H9 (cell line): ENCODE data around the gene IST1. TPM values are rescaled to one million over a fixed set of nuclear protein-coding genes. Genes with fewer than 3 reads are reported as not detected.

Experiments used
- DNase-seq: peaks from one replicate; pipeline ENCODE4 v3.0.0-alpha.2; 2017
- H2AFZ ChIP-seq: one replicate; pipeline ENCODE4 v1.6.1; 2013; ENCODE audit warnings: mild to moderate bottlenecking, low read length, control low read depth, moderate library complexity
- H2AK5ac ChIP-seq: 2 replicates; pipeline ENCODE4 v1.6.1; 2013; ENCODE audit warnings: low read length, control low read depth, mixed read lengths; ENCODE audit not compliant: insufficient read length
- H2BK120ac ChIP-seq: one replicate; pipeline ENCODE4 v1.6.1; 2013; ENCODE audit warnings: low read depth, mild to moderate bottlenecking, low read length, control low read depth, inconsistent platforms; ENCODE audit not compliant: poor library complexity, severe bottlenecking
- H2BK12ac ChIP-seq: 2 replicates; pipeline ENCODE4 v1.6.1; 2013; ENCODE audit warnings: low read length, control low read depth, mixed read lengths, low read depth; ENCODE audit not compliant: insufficient read length
- H2BK15ac ChIP-seq: 2 replicates; pipeline ENCODE4 v1.6.1; 2013; ENCODE audit warnings: low read depth, low read length, control low read depth
- H2BK20ac ChIP-seq: one replicate; pipeline ENCODE4 v1.6.1; 2013; ENCODE audit warnings: low read depth, mild to moderate bottlenecking, low read length, control low read depth, inconsistent platforms; ENCODE audit not compliant: poor library complexity, severe bottlenecking
- H2BK5ac ChIP-seq: 2 replicates; pipeline ENCODE4 v1.6.1; 2013; ENCODE audit warnings: low read length, control low read depth, mixed read lengths; ENCODE audit not compliant: insufficient read length
- H3K14ac ChIP-seq: 2 replicates; pipeline ENCODE4 v1.6.1; 2013; ENCODE audit warnings: low read length, control low read depth; ENCODE audit not compliant: insufficient read depth
- H3K18ac ChIP-seq: 2 replicates; pipeline ENCODE4 v1.6.1; 2013; ENCODE audit warnings: low read depth, mild to moderate bottlenecking, mixed read lengths, low read length, control low read depth; ENCODE audit not compliant: insufficient read length
- H3K23ac ChIP-seq: 2 replicates; pipeline ENCODE4 v1.6.1; 2013; ENCODE audit warnings: low read length, control low read depth, mixed read lengths, low read depth; ENCODE audit not compliant: insufficient read length
- H3K23me2 ChIP-seq: 2 replicates; pipeline ENCODE4 v1.6.1; 2013; ENCODE audit warnings: low read depth, mild to moderate bottlenecking, mixed read lengths, low read length, control low read depth; ENCODE audit not compliant: insufficient read length, poor library complexity, severe bottlenecking
- H3K27ac ChIP-seq: 2 replicates; pipeline ENCODE4 v1.5.1; 2013; ENCODE audit warnings: low read length, control low read depth, mixed read lengths, low read depth; ENCODE audit not compliant: insufficient read length
- H3K27me3 ChIP-seq: 2 replicates; pipeline ENCODE4 v1.6.1; 2013; ENCODE audit warnings: low read length, control low read depth, inconsistent platforms; ENCODE audit not compliant: insufficient read depth
- H3K4ac ChIP-seq: 2 replicates; pipeline ENCODE4 v1.6.1; 2013; ENCODE audit warnings: low read depth, mild to moderate bottlenecking, control low read depth, inconsistent platforms, low read length, moderate library complexity
- H3K4me1 ChIP-seq: 2 replicates; pipeline ENCODE4 v1.6.1; 2013; ENCODE audit warnings: low read length, control low read depth, inconsistent platforms; ENCODE audit not compliant: insufficient read depth
- H3K4me2 ChIP-seq: 2 replicates; pipeline ENCODE4 v1.6.1; 2013; ENCODE audit warnings: low read length, control low read depth, mixed read lengths; ENCODE audit not compliant: insufficient read length, insufficient read depth
- H3K56ac ChIP-seq: 2 replicates; pipeline ENCODE4 v1.6.1; 2013; ENCODE audit warnings: low read depth, mild to moderate bottlenecking, mixed read lengths, low read length, control low read depth; ENCODE audit not compliant: insufficient read length
- H3K79me1 ChIP-seq: 2 replicates; pipeline ENCODE4 v1.6.1; 2013; ENCODE audit warnings: low read depth, mild to moderate bottlenecking, moderate library complexity, low read length, control low read depth, inconsistent platforms; ENCODE audit not compliant: insufficient read depth, poor library complexity, severe bottlenecking
- H3K79me2 ChIP-seq: 2 replicates; pipeline ENCODE4 v1.6.1; 2013; ENCODE audit warnings: low read length, control low read depth, inconsistent platforms; ENCODE audit not compliant: insufficient read depth
- H3K9ac ChIP-seq: 2 replicates; pipeline ENCODE4 v1.6.1; 2013; ENCODE audit warnings: low read length, control low read depth, mixed read lengths; ENCODE audit not compliant: insufficient read length; ENCODE audit errors: extremely low read depth
- H3K9me3 ChIP-seq: one replicate; pipeline ENCODE4 v1.6.1; 2013; ENCODE audit warnings: low read depth, low read length, inconsistent platforms; ENCODE audit not compliant: control insufficient read depth
- H3T11ph ChIP-seq: one replicate; pipeline ENCODE4 v1.6.1; 2013; ENCODE audit warnings: mild to moderate bottlenecking, low read length, control low read depth, inconsistent platforms
- H4K20me1 ChIP-seq: one replicate; pipeline ENCODE4 v1.6.1; 2013; ENCODE audit not compliant: control insufficient read depth, insufficient read length, insufficient read depth
- H4K5ac ChIP-seq: 2 replicates; pipeline ENCODE4 v1.6.1; 2013; ENCODE audit warnings: low read depth, mild to moderate bottlenecking, mixed read lengths, low read length, control low read depth; ENCODE audit not compliant: insufficient read length
- H4K8ac ChIP-seq: replicated peaks from 2 replicates; pipeline ENCODE4 v1.6.1; 2013; ENCODE audit warnings: low read length, control low read depth, mixed read lengths, low read depth; ENCODE audit not compliant: insufficient read length
- H4K91ac ChIP-seq: 2 replicates; pipeline ENCODE4 v1.6.1; 2013; ENCODE audit warnings: low read depth, mild to moderate bottlenecking, moderate library complexity, mixed read lengths, low read length, control low read depth; ENCODE audit not compliant: insufficient read length
- H3K27ac Mint-ChIP-seq, 3 experiments: 2 replicates in 2 of 3; 3 replicates in 1 of 3; pipeline ENCODE4 v1.8.0; 2020 to 2021; ENCODE audit warnings: mixed read lengths in 3 of 3, mild to moderate bottlenecking in 1 of 3, moderate library complexity in 1 of 3
- H3K27me3 Mint-ChIP-seq: 2 replicates; pipeline ENCODE4 v1.8.0; 2021; ENCODE audit warnings: low read depth, mild to moderate bottlenecking, moderate library complexity, mixed read lengths
- H3K36me3 Mint-ChIP-seq, 3 experiments: 2 replicates in 2 of 3; 3 replicates in 1 of 3; pipeline ENCODE4 v1.8.0; 2020 to 2021; ENCODE audit warnings: low read depth in 3 of 3, mixed read lengths in 3 of 3; ENCODE audit not compliant: insufficient read depth in 1 of 3
- H3K4me1 Mint-ChIP-seq, 2 experiments: 2 replicates each; pipeline ENCODE4 v1.8.0; 2020; ENCODE audit warnings: mixed read lengths in 2 of 2
- H3K4me3 Mint-ChIP-seq, 2 experiments: 2 replicates in 1 of 2; 3 replicates in 1 of 2; pipeline ENCODE4 v1.8.0; 2020 to 2021; ENCODE audit warnings: mild to moderate bottlenecking in 2 of 2, mixed read lengths in 2 of 2, moderate library complexity in 1 of 2
- H3K9me3 Mint-ChIP-seq, 2 experiments: 2 replicates in 1 of 2; 3 replicates in 1 of 2; pipeline ENCODE4 v1.8.0; 2020; ENCODE audit warnings: mild to moderate bottlenecking in 2 of 2, mixed read lengths in 2 of 2, moderate library complexity in 1 of 2
- WGBS: extraction: QIAGEN DNeasy Blood & Tissue Kit; methylation state at CpG from one replicate; pipeline ENCODE4 v1.1.7; 2013; ENCODE audit warnings: missing lambda C conversion rate, low lambda C conversion rate, mixed read lengths; ENCODE audit not compliant: insufficient read length; ENCODE audit errors: extremely low coverage; 5-methylcytosine and 5-hydroxymethylcytosine counted together
- total RNA-seq: library from RNA; stranded (reverse); gene quantifications from 2 replicates; pipeline ENCODE4 v1.2.1, GENCODE V29; 2021
- TF ChIP-seq, protein P1 (sequence below): fragments of 200-600 bp; sonication (generic); conservative IDR thresholded peaks from 3 replicates; pipeline ENCODE4 v1.8.0; 2021; ENCODE audit warnings: antibody characterized with exemption, mild to moderate bottlenecking

IST1 gene
- total RNA-seq, 1 experiment from 2014 or later: 263 TPM

DNA sequence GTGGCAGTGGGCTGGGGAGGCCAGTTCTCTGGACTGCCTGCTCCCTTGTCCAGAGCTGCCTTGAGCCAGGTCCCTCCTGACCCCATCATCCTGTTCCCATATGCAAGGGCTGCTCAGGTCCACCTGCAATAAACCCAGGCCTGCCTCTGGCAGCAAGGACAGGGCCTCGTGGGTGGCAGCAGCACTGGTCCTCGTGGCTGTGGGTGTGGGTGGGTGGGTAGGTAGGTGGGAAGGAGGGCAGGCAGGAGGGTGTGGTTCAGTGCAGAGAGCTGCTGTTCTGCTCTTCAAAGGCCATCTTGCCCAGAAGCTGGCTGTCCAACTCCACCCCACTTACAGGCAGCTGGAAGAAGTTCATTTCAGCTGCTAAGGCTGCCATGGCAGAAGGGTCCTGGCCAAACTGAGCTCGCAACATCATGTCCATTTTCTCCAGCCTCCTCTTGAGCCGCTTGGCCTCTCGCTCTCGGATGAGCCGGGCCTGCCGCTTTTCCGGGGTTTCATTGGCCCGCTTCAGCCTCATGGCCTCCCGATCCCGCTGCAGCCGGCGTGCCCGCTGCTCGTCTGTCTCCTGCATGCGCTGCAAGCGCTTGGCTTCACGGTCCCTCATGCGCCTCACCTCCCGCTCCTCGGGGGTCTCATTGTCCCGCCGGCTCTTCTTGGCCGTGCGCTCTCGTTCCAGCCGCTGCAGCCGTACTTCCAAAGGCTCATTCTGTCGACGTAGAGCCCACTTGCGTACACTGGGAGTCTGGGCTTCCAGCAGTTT, 35.4 kb upstream of the IST1 start:
- H3K23ac ChIP-seq: no peak overlapping the region
- H4K8ac ChIP-seq: no peak overlapping the region
- H3T11ph ChIP-seq: no peak overlapping the region
- H3K4me3 Mint-ChIP-seq: no peak overlapping the region
- no peak overlapping the region for H3K18ac ChIP-seq
- H3K27me3 ChIP-seq: no peaks in the 10 kb centered on the region
- no peak overlapping the region for H2BK12ac ChIP-seq
- no peak overlapping the region for H3K9ac ChIP-seq
- no peak for DNase-seq
- peaks cover 17 to 45% (median 38%) of the 10 kb centered on the region in 3 experiments; a peak in 6 of 7 replicates for H3K36me3 Mint-ChIP-seq
- peak overlapping the region in 1 of 3 experiments; percentile 79; a peak in 1 of 7 replicates for H3K27ac Mint-ChIP-seq
- H4K20me1 ChIP-seq: no peaks in the 10 kb centered on the region
- H3K14ac ChIP-seq: no peak overlapping the region
- no peak overlapping the region for H2BK120ac ChIP-seq
- no peaks in the 10 kb centered on the region for H3K9me3 ChIP-seq
- no peaks in the 10 kb centered on the region for H3K4me1 Mint-ChIP-seq
- no peak overlapping the region for H3K4ac ChIP-seq
- no peak overlapping the region for H3K27ac ChIP-seq
- no peak overlapping the region for H2BK20ac ChIP-seq
- H3K4me1 ChIP-seq: no peaks in the 10 kb centered on the region
- H3K9me3 Mint-ChIP-seq: no peaks in the 10 kb centered on the region
- no peaks in the 10 kb centered on the region; the same call in 1 of the 2 replicates for H3K79me2 ChIP-seq
- no peak overlapping the region for H3K4me2 ChIP-seq
- no peak overlapping the region for H2AK5ac ChIP-seq
- H3K27me3 Mint-ChIP-seq: no peaks in the 10 kb centered on the region
- no peak overlapping the region for H2AFZ ChIP-seq
- no peak overlapping the region for H4K91ac ChIP-seq
- H2BK15ac ChIP-seq: no peak overlapping the region
- TF ChIP-seq, protein P1, sequence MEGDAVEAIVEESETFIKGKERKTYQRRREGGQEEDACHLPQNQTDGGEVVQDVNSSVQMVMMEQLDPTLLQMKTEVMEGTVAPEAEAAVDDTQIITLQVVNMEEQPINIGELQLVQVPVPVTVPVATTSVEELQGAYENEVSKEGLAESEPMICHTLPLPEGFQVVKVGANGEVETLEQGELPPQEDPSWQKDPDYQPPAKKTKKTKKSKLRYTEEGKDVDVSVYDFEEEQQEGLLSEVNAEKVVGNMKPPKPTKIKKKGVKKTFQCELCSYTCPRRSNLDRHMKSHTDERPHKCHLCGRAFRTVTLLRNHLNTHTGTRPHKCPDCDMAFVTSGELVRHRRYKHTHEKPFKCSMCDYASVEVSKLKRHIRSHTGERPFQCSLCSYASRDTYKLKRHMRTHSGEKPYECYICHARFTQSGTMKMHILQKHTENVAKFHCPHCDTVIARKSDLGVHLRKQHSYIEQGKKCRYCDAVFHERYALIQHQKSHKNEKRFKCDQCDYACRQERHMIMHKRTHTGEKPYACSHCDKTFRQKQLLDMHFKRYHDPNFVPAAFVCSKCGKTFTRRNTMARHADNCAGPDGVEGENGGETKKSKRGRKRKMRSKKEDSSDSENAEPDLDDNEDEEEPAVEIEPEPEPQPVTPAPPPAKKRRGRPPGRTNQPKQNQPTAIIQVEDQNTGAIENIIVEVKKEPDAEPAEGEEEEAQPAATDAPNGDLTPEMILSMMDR: no peak
- no peak overlapping the region for H4K5ac ChIP-seq
- no peak overlapping the region for H2BK5ac ChIP-seq
- no peaks in the 10 kb centered on the region for H3K79me1 ChIP-seq
- WGBS: no CpG with 5 or more reads among the region's 32 CpGs
- no peak overlapping the region for H3K56ac ChIP-seq
- no peaks in the 10 kb centered on the region for H3K23me2 ChIP-seq
